Activated CD8-positive, alpha-beta memory T cell treated with anti-CD3 and anti-CD28 coated beads for 48 hours (primary cell): Measurements from ENCODE around the gene KDM4D.
"Not testable (repeated sequence)": the region's sequence is repeated elsewhere in the genome, so short reads cannot be mapped to it uniquely, and the experiment has no call there.

ENCODE experiments used
- DNase-seq, 3 experiments: peaks; one replicate each; pipeline ENCODE4 v3.0.0-alpha.2; 2020; ENCODE audit warnings: low read depth in 2 of 3, low spot score in 2 of 3

The KDM4D gene

DNA sequence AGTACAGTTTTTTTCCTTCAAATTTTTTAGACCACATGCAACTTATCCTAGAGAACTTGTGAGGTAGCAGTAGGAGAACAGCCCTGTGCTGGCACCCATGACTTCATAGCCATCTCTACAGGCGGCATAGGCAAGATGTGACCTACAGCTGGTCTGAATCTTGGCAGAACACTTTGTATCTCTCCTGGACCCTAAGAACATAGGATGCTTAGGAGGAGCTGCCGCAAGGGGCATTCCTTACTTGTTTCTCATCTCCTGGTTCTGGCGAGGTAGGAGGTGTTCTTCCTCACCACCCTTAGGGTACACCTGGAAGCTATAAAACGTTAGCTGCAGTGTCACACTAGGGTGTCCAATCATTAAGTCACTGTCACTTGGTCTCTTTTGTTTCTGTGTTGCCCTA is 16.5 kb upstream of the KDM4D start:
- no peak for DNase-seq

DNA sequence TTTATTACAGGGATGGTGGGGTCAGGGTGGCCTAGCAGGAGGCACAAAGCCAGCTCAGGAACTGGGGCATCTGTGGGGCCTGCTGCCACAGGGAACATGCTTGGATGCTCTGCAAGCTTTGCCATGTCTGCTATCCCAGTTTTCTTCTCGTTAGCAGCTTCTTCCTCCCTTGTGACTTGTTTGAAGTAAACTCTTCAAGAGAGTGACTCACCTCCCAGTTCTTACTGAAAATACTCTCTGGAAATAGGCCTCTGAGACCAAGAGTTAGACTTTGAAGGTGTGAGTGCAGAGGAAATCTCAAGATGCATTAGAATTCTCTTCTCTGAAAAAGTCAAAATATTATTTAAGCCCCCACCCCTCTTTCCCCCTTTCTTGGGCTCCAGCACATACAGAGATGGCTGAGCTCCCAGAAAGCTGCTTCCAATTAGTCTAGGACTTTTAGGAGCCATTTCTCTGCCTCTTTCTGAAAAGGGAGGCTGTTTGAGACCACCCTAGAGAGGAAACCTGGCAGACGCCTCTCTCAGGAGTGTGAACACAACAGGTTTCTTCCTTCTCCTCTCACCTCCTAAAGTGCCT is 15.3 kb upstream of the KDM4D start:
- no peak for DNase-seq

DNA sequence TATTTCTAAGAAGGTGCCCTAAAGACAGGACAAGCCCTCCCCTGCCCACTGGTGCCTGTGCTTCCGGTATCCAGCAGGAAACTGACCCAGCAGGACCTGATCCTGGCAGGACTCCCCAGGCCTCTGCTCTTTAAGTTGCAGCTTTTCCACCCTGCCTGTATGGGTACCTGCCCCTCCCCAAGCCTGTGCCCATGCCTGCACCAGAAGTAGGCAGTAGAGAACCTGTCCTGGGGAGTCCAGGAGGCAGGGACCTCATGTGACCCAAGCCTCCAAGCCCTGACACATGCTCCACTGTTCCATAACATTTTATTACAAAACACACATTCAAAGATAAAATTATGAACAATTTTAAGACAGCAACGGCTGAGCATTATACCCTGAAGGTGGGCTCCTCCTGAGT is 14.3 kb upstream of the KDM4D start:
- DNase-seq: no peak

DNA sequence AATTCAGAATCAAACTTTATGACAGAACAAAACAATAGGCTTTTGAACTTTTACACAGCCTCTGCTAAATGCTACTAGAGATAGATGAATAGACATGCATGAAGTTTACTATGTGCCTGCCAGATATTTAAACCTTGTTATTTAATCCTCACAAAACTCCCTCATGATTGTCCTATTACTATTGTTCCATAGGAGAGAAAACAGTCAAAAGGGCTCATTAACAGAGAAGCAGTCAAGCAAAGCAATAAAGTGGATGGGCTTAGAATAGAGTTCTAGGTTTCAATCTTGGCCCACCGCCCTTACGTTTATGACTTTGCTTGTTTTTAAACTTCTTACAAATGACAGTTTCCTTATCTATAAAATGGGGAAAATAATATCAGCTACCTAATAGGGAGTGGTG is 13.0 kb upstream of the KDM4D start:
- DNase-seq: no peak

DNA sequence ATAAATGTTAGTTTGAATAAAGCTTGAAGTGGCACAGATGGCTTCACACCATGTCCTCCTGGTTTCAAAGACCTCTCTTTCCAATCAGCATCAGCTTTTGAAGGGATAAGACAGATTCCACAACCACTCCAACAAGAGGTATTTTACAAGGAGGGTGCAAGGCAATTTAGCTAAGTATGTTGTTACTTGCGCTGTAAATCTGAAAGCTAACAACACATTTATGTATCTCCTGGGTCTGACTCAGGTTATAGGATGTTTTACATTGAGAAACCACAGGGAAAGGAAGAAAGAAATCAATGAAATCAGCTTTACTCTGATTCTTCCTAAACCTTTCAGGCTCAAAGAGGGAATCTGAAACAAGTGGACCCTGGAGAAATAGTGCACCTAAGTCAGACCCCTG is 12.3 kb upstream of the KDM4D start:
- no peak for DNase-seq

DNA sequence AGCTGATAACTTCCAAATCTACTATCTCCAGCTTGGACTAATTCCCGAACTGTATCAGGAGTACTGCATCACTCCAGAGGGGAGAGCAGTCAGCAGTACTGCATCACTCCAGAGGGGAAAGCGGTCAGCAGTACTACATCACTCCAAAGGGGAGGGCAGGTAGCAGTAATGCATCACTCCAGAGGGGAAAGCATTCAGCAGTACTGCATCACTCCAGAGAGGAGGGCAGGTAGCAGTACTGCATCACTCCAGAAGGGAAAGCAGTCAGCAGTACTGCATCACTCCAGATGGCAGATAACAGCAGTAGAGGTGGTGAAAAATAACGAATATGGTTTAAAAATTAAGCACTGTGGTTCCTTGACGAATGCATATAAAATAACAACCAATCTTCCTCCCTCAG is 8.6 kb upstream of the KDM4D start:
- no peak for DNase-seq

DNA sequence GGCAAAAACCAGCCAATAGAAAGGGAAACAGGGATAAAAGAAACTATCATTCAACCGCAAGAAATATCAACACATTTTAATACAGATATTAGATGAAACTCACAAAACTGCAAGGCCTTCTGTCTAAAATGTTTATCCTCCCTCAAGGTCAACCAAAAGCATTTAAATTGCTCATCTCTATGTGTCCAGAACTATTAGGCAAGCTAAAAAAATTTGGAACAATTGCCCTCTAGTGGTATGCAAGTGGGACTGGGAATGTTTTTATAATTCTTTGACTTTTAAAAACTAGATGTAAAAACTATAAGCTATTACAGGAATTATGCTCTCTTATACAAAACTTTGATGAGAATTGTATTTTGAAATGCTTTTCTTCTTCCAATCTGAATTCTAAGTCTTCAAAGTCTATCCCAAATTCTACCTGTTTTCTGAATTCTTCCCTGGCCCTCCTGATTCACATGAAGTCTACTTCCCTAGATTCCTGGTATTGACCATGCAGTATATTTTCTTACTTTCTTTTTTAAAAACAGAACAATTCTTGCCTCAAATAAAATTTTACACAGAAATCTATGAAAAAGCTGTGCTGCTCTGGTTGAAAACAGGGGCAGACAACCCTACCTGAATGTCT is 5.1 kb upstream of the KDM4D start:
- no peak for DNase-seq

DNA sequence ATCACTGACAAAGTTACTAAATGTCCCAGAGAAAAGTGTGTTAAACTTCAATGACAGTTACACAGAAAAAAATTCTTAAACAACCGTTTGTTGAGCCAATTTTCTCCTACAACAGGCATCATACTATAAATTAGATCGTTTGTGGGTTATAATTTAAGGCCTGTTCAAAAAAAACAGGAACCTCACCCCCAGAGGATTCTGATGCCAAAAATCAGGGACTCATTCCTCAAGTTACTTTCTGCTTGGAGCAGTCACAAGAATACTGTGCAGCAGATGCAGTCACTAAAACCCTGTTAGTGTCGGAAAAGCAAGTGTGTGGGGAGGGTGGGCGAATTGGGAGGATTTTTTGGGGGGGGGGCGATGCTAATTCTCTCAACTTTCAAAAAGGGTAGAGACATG is 810 bp upstream of the KDM4D start:
- no peak for DNase-seq

DNA sequence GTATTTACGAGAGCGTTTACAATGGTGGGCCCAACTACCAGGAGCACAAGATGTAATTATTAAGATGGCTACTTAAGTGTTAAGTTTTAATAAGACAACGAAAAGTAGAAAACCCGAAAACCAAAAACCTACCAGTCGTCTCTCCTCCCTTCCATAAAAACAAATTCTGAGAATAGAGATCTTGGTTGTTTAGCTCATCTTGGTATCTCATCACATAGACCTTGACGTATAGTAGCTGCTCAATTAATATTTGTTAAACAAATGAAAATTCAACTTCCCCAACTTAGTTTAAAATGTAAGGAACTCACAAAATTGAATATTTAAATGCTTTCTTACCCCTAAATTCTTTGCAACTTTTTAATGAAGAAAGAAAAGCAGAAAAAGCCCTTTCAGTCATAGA is 669 bp downstream of the KDM4D start:
- no peak for DNase-seq

DNA sequence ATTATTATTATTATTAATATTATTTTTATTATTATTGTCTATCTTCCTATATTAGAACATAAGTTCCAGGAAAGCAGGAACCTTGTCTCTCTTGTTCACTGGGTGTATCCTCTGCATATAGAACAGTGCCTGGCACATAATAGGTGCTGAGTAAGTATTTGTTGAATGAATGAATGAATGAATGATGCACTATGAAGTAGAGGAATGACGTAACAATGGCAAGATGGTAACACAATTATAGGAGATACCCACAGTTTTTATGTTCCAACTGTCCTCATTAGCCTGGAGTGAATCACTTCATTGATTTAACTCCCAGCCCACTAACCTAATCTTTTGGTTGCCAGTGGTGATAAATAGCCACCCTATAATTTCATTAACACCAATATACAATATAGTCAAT is 2.1 kb downstream of the KDM4D start:
- no peak for DNase-seq

DNA sequence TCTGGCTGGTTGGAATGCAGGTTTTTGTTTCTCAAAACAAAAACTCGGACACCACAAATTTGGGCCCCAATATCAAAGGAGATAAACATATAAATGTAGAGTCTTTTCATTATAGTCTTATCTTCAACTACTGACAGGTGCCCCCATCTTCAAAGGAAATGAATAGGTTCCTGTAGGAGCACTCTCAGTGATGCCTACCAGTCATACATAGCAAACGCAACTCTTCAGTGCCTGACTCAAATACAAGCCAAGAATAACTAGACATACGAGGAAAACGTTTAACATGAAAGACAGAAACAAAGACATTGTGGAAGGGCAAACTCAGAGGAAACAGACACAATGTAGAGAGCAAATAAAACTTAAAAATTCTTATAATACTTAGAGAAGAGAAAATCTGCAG is 13.9 kb downstream of the KDM4D start:
- no peak for DNase-seq

DNA sequence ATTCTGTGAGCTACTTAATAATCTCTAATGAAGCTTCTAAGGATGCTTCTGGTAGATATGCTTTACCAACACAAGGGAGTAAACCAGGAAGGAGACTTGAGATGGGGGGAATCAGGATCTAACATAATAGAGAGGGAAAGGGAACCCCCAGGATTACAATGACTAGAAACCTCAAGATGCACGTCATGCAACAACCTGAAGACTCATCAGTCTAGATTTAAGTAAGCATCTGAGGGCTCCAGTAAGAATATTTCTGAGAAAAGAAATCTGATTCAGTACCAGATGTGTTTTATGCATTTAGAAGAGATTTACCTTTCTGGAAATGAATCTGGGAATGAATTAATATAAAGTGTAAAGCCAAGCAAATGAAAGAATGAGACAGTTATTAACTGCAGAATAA is 15.2 kb downstream of the KDM4D start:
- DNase-seq: no peak

DNA sequence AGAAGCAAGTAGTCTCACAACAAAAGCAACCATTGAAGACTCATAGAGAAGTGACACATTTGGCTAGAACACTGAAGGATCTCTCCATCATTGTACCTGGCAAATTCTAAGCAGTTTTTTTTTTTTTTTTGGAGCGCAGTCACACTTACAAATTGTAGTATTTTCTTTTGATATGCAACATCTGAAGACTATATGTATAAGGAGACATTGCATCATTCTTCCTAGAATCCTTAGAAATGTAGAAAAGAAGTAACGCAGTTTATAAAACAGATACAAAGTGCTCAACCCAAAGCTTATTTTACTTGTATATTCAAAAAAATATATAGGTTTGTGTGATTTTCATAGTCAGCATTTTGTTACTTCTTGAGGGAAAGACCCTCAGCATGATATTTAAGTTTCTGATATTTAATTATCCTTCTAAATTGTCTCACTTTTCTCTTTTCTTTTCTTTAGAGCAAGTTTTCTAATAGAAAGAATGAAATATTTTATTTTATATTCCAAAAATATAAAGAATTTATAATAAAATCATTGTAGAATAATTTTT is 20.0 kb downstream of the KDM4D start:
- no peak for DNase-seq

DNA sequence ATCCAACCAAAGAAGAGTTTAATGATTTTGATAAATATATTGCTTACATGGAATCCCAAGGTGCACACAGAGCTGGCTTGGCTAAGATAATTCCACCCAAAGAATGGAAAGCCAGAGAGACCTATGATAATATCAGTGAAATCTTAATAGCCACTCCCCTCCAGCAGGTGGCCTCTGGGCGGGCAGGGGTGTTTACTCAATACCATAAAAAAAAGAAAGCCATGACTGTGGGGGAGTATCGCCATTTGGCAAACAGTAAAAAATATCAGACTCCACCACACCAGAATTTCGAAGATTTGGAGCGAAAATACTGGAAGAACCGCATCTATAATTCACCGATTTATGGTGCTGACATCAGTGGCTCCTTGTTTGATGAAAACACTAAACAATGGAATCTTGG is 23.9 kb downstream of the KDM4D start:
- DNase-seq: no peak

DNA sequence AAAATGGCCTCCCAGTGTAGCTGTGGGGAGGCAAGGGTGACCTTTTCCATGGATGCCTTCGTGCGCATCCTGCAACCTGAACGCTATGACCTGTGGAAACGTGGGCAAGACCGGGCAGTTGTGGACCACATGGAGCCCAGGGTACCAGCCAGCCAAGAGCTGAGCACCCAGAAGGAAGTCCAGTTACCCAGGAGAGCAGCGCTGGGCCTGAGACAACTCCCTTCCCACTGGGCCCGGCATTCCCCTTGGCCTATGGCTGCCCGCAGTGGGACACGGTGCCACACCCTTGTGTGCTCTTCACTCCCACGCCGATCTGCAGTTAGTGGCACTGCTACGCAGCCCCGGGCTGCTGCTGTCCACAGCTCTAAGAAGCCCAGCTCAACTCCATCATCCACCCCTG is 24.8 kb downstream of the KDM4D start:
- DNase-seq: no peak

DNA sequence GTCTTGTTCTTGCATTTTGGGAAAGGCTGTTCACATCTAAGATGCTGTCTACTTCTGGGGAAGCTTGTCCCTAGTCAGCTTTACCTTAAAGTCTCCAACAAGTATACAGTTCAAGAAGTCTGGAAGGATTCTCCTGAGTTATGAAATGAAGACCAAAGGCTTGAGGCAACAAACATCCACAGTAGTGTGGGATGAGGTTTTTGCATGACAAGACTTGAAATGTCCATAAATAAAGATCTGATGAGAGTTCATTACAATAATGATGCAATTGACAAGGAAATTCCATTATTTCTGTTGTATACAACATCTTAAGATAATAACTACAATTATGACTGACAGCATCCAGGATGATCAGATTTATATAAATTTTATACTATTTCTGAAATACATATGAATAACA is 30.2 kb downstream of the KDM4D start:
- DNase-seq: no peak

DNA sequence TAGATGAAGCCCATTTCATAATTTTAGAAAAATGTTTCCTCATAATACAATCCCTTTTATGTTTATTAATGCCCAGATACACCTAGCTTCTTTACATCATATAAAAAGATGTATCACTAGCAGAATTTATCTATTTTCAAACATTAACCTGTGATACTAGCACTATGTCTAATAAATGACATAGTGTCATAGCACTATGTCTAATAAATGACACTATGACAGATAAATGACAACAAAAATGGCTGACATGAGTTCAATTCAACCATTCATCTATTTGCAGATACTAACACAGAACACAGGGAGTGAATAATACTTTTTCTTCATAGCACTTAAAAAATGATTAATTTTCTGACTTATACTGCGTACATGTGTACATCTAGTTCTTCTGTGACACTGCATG is 32.1 kb downstream of the KDM4D start:
- DNase-seq: no peak

DNA sequence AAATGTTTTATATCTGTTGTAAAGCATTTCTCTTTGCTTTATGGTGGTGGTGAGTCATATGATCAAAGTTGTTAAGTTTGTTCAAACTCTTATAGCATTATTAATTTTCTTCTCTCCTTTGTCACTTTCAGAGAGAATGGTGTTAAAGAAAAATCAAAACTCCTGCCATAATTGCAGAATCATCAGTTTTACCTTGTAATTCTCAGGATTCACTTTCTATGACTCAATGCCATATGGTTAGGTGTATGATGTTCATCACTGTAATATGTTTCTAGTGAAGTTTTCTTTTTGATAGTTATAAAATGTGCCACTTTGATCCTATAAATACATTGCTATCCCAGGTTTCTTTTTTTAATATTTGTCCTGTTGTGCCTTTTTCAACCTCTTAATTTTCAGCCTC is 37.9 kb downstream of the KDM4D start:
- DNase-seq: no peak

DNA sequence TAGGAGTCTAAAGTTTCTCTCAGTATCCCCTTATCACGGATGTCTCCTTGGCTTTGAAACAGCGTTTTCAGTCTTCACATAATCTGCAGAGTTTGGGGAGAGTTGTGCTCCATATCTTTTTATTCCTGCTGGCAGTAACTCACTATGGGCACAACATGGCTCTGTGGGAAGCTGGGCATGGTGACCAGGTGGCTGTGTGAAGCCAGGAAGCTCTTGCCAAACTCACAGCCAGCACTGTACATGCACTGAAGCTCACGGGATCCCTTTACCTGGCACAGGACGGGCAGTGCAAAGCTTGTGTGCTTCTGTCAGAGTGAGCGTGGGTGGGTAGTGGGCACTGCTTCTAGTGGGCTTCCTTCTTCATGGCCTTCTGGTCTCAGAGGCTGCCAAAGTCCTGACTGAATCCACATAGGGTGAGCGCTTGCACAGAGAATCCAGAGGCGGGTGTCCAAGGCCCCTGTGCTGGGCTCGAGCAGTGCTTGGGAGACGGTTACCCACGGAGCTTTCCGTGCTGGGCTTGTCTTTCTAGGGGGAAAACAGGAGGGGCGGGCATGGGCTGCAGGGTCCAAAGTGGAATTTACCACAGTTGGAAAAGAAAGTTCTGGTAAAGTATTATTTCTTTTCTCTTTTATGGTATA is 40.8 kb downstream of the KDM4D start:
- no peak for DNase-seq

DNA sequence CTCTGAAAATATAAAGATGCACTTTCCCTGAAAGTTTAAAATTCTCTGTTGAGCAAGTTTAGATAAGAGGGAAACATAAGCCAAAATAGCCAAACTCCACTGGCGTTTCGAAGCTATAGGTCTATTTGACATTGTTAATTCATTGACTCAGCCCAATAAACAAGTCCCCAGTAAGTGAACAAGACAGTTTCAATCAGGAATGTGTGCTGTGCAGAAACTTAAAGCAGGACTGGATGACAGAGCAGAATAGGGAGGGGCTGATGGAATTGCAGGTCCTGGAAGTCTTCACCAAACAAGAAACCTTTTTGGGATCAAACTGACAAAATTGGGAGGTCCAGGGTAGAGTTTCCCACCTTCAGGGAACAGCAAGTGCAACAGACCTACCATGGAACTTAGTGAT is 42.6 kb downstream of the KDM4D start:
- no peak for DNase-seq

DNA sequence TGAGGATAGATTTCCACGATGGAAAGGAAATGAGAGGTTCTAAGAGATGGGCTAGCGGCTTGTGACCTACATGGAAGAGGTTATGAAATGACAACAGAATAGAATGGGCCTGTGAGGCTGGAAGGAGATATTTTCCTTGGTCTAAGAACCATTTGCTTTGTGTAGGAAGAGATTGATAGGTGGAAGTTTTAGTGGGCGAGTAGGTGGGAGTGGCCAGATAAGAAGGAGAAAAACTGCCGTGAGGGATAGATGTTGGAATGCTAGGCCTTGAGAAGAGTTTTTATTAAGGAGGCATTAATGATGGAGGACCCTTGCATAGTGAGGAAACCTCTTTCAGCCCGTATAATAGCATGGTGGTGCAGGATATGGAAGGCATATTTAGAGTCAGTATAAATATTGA is 48.0 kb downstream of the KDM4D start:
- DNase-seq: not testable (repeated sequence)

DNA sequence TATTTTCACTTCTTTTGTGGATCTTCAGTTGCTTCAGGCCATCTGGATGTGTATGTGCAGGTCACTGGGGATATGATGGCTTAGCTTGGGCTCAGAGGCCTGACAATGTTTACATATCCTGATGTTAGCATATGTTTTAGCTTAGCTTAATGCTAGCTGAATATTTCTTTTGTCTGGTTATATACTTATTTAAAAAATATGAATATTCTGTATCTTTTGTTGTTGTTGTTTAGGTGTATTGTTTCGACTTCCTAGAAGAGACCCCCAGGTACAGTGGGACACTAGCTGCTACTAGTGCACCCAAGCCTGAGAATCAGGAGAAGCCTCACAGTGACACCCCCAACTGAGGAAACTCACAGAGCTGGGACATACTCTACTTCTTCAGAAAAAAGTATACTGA is 51.4 kb downstream of the KDM4D start, which contains the start of gene KDM4E:
Gene KDM4E, plus strand, starts transcription at position 301 of the 400 bp plus-strand sequence. CDS start 300 bp downstream, outside the sequence.
- DNase-seq: no peak

DNA sequence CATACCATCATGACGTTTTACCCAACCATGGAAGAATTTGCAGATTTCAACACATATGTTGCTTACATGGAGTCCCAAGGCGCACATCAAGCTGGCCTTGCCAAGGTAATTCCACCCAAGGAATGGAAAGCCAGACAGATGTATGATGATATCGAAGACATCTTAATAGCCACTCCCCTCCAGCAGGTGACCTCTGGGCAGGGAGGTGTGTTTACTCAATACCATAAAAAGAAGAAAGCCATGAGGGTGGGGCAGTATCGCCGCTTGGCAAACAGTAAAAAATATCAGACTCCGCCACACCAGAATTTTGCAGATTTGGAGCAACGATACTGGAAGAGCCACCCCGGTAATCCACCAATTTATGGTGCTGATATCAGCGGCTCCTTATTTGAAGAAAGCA is 52.1 kb downstream of the KDM4D start:
- DNase-seq: not testable (repeated sequence)
